GM19324 (cell line): ENCODE measurements around the gene SMAD6.

Source experiments
- ATAC-seq: cut with Tn5 transposase; IDR thresholded peaks from one replicate; pipeline ENCODE4 v1.9.1; 2021; ENCODE audit warnings: mild to moderate bottlenecking, moderate library complexity; ENCODE audit not compliant: unreplicated experiment, low FRiP score

SMAD6 gene

DNA sequence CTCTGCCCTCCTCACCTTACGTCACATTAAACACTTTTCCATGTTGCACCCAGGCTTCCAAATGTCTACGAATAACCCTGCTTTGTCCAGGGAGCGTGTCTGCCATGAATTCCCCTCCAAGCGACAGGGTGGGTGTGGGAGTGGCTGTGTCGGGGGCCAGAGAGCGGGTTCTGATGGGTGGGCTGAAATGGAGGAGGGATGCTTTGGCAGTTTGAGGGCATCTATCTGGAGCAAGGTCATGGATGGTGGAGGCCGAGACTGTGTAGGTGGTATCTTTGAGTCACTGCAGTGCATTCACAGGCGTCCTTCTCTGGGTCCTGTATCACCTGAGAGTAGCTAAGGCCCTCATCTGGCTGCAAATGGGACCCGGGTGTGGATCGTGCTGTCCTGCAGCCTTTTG is 36.6 kb downstream of the SMAD6 start:
- no peak for ATAC-seq

DNA sequence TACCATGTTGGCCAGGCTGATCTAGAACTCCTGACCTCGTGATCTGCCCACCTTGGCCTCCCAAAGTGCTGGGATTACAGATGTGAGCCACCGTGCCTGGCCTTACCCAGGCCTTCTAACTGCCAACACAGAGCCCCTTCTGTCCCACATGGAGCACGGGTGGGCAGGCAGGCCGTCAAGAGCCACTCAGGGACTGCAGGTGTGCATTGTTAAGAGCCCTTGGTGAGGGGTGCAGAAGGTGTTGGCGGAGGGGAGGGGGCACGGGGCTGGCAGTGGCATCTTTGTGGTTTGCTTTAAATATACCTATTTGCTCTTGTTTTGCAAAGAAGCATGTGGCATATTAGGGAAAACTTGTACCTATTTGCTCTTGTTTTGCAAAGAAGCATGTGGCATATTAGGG is 37.3 kb downstream of the SMAD6 start:
- no peak for ATAC-seq

DNA sequence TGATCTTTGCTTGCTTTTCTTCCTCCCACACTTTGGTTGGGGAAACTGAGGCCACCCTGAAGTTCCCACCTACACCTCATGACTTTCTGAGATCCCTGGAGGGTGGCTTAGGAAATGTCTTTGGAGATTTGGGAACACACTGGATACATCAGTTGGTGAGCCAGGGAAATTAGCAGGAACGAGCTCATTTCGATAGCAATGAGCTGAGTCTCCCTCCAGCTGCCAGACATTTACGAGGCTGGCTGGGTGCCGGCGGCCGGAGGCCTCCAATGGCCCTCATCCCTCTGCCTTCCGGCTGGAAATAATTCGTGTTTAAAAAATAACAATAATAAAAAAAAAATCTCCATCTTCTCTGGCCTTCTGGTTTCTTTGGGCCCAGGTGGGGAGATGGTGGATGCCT is 38.8 kb downstream of the SMAD6 start:
- ATAC-seq, result no peak

DNA sequence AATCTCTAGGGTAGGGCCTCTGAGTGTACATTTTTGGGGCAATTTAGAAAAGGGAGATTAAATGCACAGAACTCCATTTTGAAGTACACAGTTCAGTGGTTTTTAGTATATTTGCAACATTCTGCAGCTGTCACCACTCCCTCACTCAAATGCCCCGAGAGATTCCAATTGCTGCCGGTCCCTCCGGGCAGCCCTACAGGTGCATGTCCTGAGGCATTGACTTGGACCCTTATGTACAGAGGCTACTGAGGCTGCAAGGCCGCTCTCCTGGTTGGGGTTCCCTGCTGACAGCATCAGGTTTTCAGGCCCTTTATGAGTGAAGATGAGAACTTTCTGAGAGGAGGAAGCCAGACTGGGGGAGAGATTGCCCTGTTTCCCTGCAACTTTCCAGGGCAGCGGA is 39.6 kb downstream of the SMAD6 start:
- no peak for ATAC-seq

DNA sequence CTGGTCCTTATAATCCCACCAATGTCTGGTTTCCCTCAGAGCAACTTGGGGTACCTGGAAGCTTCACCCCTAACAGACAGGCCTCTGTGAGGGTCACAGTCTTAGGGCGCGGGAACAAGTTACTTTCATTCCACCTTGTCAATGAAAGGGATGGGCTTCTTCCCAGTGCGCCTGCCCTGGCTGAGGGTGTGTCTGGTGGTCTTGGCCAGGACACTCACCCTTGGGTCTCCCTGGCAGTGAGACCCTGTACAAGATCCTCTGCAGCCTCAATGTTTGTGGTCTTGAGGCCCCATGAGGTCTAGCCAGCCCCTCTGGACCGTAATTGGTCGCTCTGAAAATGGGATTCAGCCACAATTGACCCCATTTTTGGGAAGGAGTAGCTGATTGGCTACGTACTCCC is 40.2 kb downstream of the SMAD6 start:
- ATAC-seq, result no peak

DNA sequence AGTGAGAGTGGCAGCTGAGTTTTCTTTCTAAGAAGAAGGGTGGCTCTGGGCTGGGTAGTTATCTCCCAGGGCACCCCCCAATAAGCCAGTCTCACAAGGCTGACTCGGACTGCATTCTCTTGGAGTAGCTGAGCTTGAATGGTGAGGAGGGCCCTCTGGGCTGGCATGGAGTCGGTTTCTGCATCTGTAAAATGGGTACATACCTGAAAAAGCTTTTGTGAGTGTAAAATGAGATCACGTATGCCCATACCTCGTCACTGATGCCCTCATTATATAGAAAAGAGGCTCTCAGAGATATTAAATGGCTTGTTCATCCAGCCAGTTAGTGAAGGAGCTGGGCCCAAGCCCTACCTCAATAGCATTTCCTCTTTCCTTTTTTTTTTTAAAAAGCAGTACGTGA is 41.2 kb downstream of the SMAD6 start:
- ATAC-seq, result no peak

DNA sequence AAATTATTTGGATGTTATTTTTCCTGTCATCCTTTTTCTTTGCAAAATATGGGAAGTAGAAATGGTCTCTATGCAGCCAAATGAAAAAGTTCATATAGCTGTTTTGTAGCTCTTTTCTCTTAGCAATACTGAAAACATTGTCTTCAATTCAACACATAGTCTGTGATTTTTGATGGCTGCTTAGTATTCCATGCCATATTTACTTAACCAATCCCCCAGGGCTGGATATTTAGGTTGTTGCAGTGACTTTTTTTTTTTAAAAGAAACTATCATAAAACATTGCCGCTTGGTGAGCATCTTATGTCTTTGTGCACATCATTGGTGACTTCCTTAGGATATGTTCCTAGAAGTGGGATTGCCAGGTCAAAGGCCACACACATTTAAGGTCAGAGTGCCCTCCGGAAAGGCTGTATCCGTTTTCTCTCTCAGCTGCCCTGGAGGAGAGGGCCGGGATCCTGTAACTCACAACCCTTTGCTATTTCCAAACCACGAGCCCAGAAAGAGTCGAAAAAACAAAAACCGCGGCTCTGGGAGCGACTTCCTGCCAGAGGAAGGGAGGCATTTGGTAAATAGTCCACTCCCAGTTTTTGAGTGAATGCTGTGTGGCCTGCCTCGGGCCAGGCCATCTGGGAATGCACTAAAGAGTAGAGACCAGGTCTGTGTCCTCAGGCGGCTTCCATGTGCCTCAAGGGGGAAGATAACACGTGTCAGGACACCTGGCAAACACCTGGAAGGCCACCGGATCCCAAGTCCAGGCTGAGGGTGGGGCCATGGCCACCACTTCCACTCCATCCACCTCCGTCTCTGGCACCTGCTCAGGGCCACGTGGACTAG is 41.9 kb downstream of the SMAD6 start:
- ATAC-seq, result no peak

DNA sequence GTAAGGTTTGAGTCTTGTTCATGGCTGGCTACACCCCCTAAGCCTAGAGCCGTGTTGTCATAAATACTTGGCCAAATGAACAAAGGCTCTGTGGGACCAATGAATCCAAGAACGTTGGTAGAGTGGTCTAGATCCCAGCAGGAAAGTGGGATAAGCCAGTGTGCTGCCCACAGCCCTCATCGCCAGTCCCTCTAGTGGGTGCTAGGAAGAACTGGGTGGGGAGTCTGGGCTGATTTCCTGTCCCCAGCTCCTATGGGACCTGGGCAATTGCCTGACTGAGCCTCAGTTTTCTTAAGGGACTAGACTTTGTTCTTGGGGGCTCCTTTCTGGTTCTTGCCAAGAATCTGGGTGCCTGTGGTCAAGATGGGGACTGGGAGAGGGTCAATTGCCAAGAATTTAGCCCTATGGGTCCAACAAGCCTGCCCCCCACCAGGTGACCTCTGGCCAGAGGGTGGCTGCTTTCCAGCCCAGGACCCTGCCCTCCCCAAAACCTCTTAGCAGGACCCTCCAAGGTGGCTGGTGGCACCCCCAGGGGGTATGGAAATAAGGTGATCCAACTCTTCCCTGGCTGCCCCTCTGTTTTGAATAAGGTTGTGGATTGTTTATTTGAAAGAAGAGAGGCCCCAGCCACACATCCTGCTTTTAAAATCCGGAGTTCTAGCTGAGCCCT is 42.7 kb downstream of the SMAD6 start:
- no peak for ATAC-seq

DNA sequence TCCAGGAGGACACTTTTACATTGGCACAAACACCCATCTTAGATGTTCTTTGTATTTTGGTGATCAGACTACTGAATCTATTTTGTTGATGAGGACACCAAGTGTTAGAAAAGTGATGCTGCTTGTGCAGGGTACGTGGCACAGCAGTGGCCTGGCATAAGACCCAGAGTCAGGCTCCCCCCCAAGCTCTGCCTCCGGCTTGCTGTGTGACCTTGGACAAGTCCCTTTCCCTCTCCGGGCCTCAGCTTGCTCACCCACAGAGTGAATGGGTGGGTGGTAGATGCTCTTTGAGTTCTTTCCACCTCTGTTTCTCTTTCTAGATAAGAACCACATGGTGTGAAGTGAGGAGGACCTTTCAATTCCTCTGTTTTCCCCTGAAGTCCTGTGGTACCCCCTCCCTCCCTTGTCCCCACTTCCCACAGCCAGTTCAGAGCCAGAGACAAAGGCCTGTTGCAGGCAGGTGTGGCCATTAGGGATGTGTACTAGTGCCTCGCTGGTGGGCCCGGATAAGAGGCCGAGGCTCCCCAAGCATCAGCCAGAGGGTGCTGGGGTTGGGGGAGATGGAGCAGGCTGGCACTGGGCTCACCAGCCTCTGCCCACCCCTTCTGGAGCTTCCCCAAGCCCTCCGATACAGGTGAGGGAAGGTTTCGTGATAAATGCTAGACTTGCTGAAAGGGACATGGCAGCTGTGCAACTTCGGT is 43.6 kb downstream of the SMAD6 start:
- ATAC-seq, result no peak

DNA sequence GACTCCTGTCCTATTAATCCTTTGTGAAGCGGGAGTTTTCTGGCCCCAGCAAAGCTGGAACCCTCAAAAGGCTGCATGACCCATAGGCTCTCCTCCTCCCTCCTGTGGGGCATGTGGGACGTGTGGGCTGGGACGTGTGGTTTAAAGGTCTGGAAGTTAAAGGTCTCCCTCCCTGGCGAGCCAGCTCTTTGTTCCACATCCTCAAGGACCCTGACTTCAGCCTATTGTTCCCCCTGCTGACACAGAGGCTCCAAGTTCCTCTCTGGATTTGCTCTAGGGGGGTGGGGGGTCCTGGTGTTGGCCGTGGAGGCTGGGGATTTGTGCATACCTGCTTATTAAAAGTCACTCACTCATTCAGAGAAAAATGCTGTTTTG is 44.2 kb downstream of the SMAD6 start:
- no peak for ATAC-seq

DNA sequence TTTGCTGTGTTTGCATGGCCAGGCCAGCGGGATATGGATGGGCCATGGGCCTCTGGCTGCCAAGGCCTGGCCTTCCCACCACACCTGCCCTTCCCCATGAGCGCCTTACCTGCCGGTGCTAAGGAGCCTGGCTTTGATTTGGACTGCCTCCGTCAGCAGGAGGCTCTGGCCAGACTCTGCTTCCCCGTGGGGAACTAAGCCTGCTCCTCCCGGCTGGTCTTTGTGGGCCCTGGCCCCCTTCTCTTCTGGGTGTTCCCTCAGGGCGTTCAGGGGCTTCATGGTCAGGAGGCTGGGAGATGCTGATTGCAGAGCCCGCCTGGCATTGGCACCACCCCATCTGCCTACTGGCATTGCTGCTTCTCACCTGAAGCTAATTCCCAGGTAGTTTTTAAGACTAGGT is 45.2 kb downstream of the SMAD6 start:
- ATAC-seq, result no peak

DNA sequence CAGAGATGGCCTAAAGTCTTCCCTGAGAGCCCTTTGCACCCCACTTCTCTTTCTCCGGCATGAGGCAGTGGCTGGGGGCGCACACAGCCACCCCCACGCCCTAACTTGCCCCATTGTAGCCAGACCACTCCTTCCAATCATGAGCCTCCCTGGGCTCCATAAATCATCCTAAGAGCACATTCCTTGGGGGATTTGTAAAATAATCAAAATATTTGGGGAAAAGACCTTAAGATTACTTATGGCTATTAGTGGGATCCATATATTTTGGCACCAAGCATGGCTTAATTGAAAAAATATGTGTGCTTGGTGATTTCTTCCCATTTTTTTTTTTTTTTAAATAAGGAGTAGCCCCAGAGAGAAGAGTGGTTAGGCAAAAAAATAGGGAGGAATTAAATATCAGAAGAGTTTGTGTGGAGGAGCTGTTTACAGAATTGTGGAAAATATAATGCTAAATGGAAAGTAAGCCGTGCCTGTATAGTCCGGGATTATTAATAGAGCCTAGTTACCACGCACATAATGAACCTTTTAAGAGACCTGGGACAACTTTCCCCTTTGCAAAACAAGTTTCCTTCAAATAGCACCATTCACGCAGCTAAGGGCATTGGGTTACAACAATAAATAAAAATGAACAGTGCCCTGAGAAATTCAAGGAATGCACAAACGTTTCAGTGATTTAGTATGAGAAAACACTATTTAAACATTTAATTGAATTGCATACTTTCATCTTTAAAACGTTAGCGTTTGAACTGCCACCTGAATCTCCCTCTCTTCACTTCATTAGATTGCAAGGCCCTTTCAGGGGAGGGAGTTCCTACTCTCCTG is 46.1 kb downstream of the SMAD6 start:
- ATAC-seq, result no peak

DNA sequence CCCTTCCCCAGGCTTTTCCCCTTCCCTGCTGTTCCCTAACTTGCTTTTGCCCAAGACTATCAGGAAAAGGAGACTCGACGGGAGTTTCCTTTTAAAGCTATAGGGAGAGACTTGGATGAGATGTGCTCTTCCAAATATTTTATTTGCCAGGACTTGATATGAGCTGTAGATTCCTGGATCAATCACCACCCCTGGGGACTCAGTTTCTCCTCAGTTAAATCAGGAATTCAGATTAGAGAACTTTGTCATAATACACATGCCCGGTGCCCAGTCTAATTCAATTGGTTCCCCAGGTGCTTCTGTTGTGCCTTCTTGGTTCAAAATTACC is 46.6 kb downstream of the SMAD6 start:
- ATAC-seq, result no peak

DNA sequence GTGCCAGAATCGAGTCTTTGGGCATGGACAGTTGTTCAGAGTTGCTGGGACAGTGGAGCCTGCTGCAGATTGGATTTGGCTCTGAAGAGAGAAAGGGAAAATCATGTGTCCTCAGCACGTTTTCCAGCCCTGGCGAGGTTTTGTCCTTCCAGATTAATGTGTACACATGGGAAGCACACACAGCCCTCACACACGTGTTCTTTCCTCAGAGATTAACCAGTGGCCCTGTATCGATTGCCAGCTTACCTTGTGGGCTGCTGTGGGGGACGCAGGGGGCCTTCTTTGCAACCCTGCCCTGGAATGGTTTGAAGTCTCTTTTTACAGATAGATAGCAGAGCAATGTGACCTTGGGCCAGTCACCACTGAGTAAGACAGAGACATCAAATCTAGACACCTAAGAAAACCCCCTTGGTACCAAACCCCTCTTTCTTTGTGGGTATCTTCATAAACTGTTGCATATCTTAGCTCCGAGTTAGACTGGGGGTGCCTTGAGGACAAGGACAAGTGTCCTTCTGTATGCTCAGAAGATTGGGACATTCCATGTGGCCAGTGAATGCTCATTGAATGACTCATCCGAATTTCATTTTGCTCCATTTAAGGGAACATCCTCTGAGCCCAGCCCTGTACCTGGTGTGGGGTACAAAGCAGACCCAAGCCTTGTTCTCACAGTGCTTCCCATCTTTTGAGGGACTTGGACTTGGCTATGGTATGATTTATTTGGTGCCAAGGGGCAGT is 48.0 kb downstream of the SMAD6 start:
- no peak for ATAC-seq

DNA sequence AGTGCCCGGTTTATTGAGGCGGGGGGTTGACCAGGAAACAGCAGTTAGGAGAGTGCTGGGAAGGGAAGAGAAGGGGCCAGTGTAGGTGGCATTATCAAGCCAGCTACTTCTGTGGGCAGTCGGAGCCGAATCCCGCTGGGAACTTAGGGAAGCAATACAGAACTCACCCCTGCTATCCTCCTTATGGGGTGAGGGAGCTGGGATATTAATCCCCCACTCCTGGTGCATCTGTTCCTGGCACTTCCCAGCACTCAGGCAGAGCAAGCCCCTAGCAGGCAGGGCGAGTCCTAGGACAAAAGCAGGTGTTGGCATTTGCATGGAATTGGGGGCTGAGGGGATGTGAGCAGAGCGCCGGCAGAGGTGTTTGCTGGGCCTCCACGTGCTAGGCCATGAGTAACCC is 48.6 kb downstream of the SMAD6 start:
- no peak for ATAC-seq

DNA sequence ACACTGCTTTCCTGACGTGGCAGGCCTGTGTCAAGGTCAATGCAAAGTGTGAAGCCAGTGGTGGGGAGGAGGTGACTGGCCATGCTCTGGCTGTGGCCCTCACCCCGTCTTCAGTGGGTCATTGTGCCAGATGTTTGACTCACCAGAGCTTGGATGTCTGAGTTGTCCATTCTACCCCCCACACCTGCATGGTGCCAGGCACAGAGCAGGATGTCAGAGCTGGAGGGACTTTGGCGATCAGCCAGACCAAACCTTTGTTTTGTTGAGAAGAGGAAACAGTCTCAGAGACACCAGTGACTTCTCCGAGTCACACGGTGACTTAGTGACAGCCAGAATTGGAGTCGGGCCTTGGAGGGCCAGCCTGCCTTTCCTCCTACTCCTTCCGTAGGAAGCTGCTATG is 49.5 kb downstream of the SMAD6 start:
- no peak for ATAC-seq

DNA sequence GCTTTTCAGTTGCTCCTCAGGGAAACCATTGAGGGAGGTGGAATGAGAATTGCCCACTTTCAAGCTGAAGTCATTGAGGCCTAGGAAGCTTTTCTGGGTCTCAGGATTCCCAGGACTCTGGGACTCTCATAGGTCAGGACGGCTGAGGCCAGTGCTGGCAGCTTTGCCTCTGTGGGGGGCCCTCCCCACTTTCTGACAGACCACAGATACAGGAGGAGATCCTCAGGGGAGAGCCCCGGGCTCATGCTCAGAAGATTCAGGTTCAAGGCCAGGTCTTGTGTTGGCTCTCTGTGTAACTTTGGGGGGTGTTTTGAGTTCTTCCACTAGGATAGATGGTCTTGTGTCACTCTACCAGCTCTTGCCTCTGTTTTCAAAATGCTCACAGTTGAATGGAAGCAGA is 50.0 kb downstream of the SMAD6 start:
- ATAC-seq, result no peak

DNA sequence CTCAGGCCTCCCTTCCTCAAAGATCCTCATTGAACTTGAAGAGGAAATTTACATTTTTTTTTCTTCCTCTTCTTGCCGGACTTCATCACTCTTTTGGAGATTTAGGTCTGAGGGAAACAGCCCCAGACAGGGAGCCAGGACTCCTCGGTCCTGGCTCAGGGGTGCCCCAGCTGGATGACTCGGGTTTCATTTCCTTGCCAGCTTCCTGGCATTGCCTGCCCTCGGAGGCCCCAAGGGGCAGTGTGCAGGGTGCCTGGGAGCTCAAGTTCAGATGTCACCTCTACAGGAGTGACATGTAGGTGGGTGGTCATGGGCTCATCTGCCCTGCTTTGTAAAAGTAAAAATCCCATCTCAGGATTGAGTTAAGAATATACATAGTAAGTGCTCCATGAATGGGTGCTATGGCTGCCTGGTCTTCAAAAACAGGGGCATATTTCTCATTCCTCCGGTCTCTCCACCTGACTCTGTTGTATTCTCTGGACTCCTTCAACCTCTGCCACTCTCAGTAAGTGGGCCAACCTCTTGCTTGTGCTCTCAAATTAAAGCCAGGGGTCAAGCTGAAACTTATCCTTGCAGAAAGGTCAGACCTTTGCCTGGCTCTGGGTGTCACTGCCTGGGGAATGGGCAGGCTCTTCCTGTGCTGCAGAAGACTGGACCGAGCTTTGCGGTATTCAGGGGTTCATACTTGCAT is 51.8 kb downstream of the SMAD6 start:
- ATAC-seq, result no peak

DNA sequence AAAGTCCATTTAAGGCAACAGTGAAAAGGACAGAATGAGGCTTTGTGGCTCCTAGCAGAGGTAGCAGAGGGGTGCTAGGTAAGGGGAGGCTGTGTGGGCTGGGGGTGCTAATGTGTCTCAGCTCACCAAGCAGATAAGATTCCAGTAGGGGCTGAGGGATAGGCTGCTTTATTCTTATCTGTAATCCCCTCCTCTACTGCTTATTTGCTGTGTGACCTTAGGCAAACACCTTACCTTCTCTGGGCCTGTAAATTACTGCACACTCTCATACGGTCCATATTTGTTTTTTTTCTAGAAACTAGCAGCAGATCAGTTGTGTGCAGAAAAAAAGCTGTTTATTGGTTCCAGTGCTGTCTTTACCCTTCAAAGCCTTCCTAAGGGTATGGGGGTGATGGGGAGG is 52.8 kb downstream of the SMAD6 start:
- no peak for ATAC-seq
